ENCODE measurements around the gene MEIS2.

Gene MEIS2

GRCh38 chr15:36863570-36863969, 236.8 kb downstream of the MEIS2 start:
- DNase-seq, result no peak

- DNase-seq, result no peak
Measured at GRCh38 chr15:36860792-36861191, 239.6 kb downstream of the MEIS2 start.

GRCh38 chr15:36858423-36858822, 241.9 kb downstream of the MEIS2 start:
- no peak for DNase-seq

- no peak for DNase-seq
Measured at GRCh38 chr15:36856339-36856973, 243.9 kb downstream of the MEIS2 start.

- no peak for DNase-seq
Measured at GRCh38 chr15:36850864-36851263, 249.5 kb downstream of the MEIS2 start.

GRCh38 chr15:36845270-36845669, 255.1 kb downstream of the MEIS2 start:
- no peak for DNase-seq

GRCh38 chr15:36844534-36844998, 255.8 kb downstream of the MEIS2 start:
- peak; percentile 14 to 31 for DNase-seq

GRCh38 chr15:36843822-36844221, 256.5 kb downstream of the MEIS2 start:
- DNase-seq, result no peak

GRCh38 chr15:36841193-36841592, 259.2 kb downstream of the MEIS2 start:
- no peak for DNase-seq

All from SHP77 (cell line).